Gastrocnemius medialis (tissue), 4 donors: ENCODE data around the gene MRPL45.

Experiments
- CTCF ChIP-seq, 5 experiments: fragments of 450-650 bp in 3 of 5; fragments of 200-600 bp in 2 of 5; sonication (generic) in 2 of 5; IDR thresholded peaks in 4 of 5; conservative IDR thresholded peaks in 1 of 5; 1 replicate in 4 of 5; 2 replicates in 1 of 5; pipeline ENCODE4 v1.5.1; 2016 to 2019; ENCODE audit warnings: antibody characterized with exemption in 5 of 5, mild to moderate bottlenecking in 3 of 5, moderate library complexity in 3 of 5
- POLR2A ChIP-seq, 2 donors: fragments of 450-650 bp; IDR thresholded peaks; one replicate each; pipeline ENCODE4 v1.6.1; 2017; ENCODE audit warnings: antibody characterized with exemption in 2 of 2, mild to moderate bottlenecking in 2 of 2, moderate library complexity in 2 of 2

GRCh38 chr17:38349097-38349730 lies 52.2 kb downstream of the MRPL45 start:
- TF ChIP-seq CTCF (IDR thresholded peaks at IDR 0.05 in 4 of 5, conservative IDR thresholded peaks at IDR 0.05 in 1 of 5) (peak; percentile 75 to 93 (median 84)), POLR2A (IDR thresholded peaks at IDR 0.05) (no peak)
